HepG2 (cell line): ENCODE measurements around the gene ERFL. TPM values are rescaled to one million over a fixed set of nuclear protein-coding genes. Genes with fewer than 3 reads are reported as not detected.
A peak's percentile ranks its signal among the peaks of the same experiment; 100 is the strongest.

Experiments used
- DNMT3B ChIP-seq: conservative IDR thresholded peaks from 2 replicates; pipeline ENCODE4 v1.6.1; 2016; ENCODE audit warnings: missing biosample characterization, control low read depth
- FOXA1 ChIP-seq, 2 experiments: fragments of 450-650 bp in 1 of 2; sonication (generic) in 1 of 2; formaldehyde crosslinking in 1 of 2; IDR thresholded peaks; 2 replicates each; pipeline versions ENCODE4 v1.4.0 to v1.6.1; 2016 to 2020; ENCODE audit warnings: missing genetic modification reagents in 1 of 2
- HOXA5 ChIP-seq: sonication (generic); formaldehyde crosslinking; IDR thresholded peaks from 2 replicates; pipeline ENCODE4 v1.4.0; 2020; ENCODE audit warnings: missing genetic modification reagents
- IRF2 ChIP-seq: IDR thresholded peaks from 2 replicates; pipeline ENCODE4 v1.6.1; 2018; ENCODE audit warnings: missing genetic modification reagents, missing compliant biosample characterization
- KIAA2018 ChIP-seq: sonication (generic); formaldehyde crosslinking; IDR thresholded peaks from 2 replicates; pipeline ENCODE4 v1.5.0; 2020; ENCODE audit warnings: mild to moderate bottlenecking, missing genetic modification reagents, borderline replicate concordance
- MLX ChIP-seq: IDR thresholded peaks from 2 replicates; pipeline ENCODE4 v1.6.1; 2016
- NAIF1 ChIP-seq: sonication (generic); formaldehyde crosslinking; IDR thresholded peaks from 2 replicates; pipeline ENCODE4 v1.5.0; 2020; ENCODE audit warnings: mild to moderate bottlenecking, missing genetic modification reagents, borderline replicate concordance
- NCOA1 ChIP-seq: sonication (generic); formaldehyde crosslinking; IDR thresholded peaks from 2 replicates; pipeline ENCODE4 v1.9.0; 2021; ENCODE audit warnings: missing genetic modification reagents
- NFIC ChIP-seq: IDR thresholded peaks from 2 replicates; pipeline ENCODE4 v1.6.1; 2012; ENCODE audit warnings: mild to moderate bottlenecking, low read length, inconsistent platforms
- RNF219 ChIP-seq: sonication (generic); formaldehyde crosslinking; IDR thresholded peaks from 2 replicates; pipeline ENCODE4 v1.5.0; 2020; ENCODE audit warnings: mild to moderate bottlenecking, missing genetic modification reagents
- SUZ12 ChIP-seq: fragments of 150-350 bp; IDR thresholded peaks from 2 replicates; pipeline ENCODE4 v1.6.1; 2014; ENCODE audit warnings: low read depth, low read length
- ZFAT ChIP-seq: sonication (generic); formaldehyde crosslinking; conservative IDR thresholded peaks from 2 replicates; pipeline ENCODE4 v1.8.1; 2023; ENCODE audit warnings: missing genetic modification reagents, inconsistent platforms
- ZNF33B ChIP-seq: sonication (generic); formaldehyde crosslinking; IDR thresholded peaks from 2 replicates; pipeline ENCODE4 v1.5.1; 2020; ENCODE audit warnings: mild to moderate bottlenecking, missing genetic modification reagents
- ZNF343 ChIP-seq: sonication (generic); formaldehyde crosslinking; IDR thresholded peaks from 2 replicates; pipeline ENCODE4 v1.4.0; 2020; ENCODE audit warnings: mild to moderate bottlenecking, missing genetic modification reagents
- ZNF768 ChIP-seq: sonication (generic); formaldehyde crosslinking; IDR thresholded peaks from 2 replicates; pipeline ENCODE4 v1.4.0; 2020; ENCODE audit warnings: missing genetic modification reagents
- polyA plus RNA-seq, 8 experiments: library from polyadenylated mRNA; depleted of rRNA in 3 of 8; stranded (reverse) in 7 of 8; unstranded in 1 of 8; fragments of >200 nt; fragmentation: Illumina TruSeq in 4 of 8; extraction: Trizol in 4 of 8; gene quantifications; 2 replicates each; pipeline versions ENCODE4 v1.2.1 to v1.2.3, GENCODE V29; 2011 to 2016; ENCODE audit warnings: low read depth in 4 of 8, missing spikeins in 1 of 8, mixed read lengths in 1 of 8; ENCODE audit not compliant: insufficient read depth in 1 of 8
- total RNA-seq, 5 experiments: library from RNA; depleted of rRNA; stranded (reverse); fragments of >200 nt; fragmentation: Illumina TruSeq; extraction: Trizol; gene quantifications; 2 replicates each; pipeline ENCODE4 v1.2.3, GENCODE V29; 2016; ENCODE audit warnings: low read depth in 1 of 5
- TF ChIP-seq, protein P1 (sequence below): sonication (generic); formaldehyde crosslinking; IDR thresholded peaks from 2 replicates; pipeline ENCODE4 v1.5.0; 2020; ENCODE audit warnings: mild to moderate bottlenecking, missing genetic modification reagents

ERFL gene
- total and polyA plus RNA-seq, 2 of the 13 experiments (the other 11 are each of a cell fraction or from before 2014, with no cell fraction given), result not detected

DNA sequence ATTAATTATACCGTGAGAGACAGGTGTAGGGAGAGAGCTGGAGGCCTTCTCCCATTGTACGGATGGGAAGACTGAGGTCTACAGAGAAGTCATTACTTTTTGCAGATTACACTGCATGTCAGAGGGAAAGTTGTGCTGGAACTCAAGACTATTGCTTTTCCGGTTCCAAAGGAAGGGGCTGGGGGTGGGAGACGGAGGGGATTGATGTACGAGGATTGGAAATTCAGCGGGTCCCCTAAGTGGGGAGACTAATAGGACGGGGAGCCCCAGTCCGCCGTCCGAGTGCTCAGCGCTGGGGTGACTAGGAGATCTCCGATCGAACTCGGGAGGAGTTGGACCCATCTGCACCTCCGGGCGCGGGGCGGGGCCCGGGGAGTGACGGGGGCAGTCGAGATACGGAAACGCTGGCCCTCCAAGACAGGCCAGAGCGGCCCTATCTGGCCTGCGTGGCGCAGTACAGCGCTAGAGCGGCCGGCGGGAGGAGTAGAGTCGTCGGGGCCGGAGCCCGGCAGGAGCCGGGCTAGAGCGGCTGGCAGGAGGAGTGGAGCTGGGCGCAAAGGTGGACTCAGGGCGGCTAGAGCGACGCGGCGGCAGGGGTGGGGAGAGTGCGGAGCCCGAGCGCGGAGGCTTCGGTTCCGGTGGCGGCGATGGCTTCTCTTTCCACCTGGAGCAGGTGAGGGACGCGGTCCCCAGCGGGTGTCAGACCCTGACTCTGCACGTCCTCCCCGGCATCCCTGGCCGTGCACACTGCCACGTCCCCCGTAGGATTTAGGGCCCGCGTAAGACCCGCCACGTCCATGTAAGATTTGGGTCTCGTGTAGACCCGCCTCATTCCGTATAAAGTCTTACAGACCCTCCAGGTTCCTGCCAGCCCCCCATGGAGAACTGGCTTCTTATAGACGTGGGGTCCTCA lies 44.2 kb downstream of the ERFL start (continued):
- no peak for TF ChIP-seq KIAA2018 (CRISPR knock-in tag)
- TF ChIP-seq NCOA1 (CRISPR knock-in tag), result no peak
- TF ChIP-seq, protein P1, sequence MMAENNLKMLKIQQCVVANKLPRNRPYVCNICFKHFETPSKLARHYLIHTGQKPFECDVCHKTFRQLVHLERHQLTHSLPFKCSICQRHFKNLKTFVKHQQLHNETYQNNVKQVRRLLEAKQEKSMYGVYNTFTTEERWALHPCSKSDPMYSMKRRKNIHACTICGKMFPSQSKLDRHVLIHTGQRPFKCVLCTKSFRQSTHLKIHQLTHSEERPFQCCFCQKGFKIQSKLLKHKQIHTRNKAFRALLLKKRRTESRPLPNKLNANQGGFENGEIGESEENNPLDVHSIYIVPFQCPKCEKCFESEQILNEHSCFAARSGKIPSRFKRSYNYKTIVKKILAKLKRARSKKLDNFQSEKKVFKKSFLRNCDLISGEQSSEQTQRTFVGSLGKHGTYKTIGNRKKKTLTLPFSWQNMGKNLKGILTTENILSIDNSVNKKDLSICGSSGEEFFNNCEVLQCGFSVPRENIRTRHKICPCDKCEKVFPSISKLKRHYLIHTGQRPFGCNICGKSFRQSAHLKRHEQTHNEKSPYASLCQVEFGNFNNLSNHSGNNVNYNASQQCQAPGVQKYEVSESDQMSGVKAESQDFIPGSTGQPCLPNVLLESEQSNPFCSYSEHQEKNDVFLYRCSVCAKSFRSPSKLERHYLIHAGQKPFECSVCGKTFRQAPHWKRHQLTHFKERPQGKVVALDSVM, result peak; percentile 67; the same call in 1 of the 2 replicates
- TF ChIP-seq ZNF33B (CRISPR knock-in tag), result no peak
- TF ChIP-seq FOXA1 (IDR thresholded peaks at IDR 0.05), result no peak
- no peak; the same call in 1 of the 2 replicates for TF ChIP-seq FOXA1 (CRISPR knock-in tag; IDR thresholded peaks at IDR 0.05)
- peak; percentile 40 for TF ChIP-seq MLX (CRISPR knock-in tag)
- no peak for TF ChIP-seq SUZ12
- TF ChIP-seq NAIF1, result no peak
- TF ChIP-seq ZFAT, result no peak
- TF ChIP-seq RNF219 (CRISPR knock-in tag), result no peak
- TF ChIP-seq ZNF343, result no peak
- TF ChIP-seq DNMT3B (CRISPR knock-in tag), result peak; percentile 81
- peak; percentile 9; the same call in 1 of the 2 replicates for TF ChIP-seq ZNF768
- TF ChIP-seq NFIC, result peak; percentile 54; the same call in 1 of the 2 replicates
- TF ChIP-seq IRF2, result peak; percentile 90; the same call in 1 of the 2 replicates
- TF ChIP-seq HOXA5 (CRISPR knock-in tag), result peak; percentile 94
